Measurements from ENCODE around the gene MS4A7.
"Not testable (repeated sequence)": the region's sequence is repeated elsewhere in the genome, so short reads cannot be mapped to it uniquely, and the experiment has no call there.

Gene MS4A7

GRCh38 chr11:60357771-60358170, 20.6 kb upstream of the MS4A7 start:
- TF ChIP-seq CTCF (conservative IDR thresholded peaks at IDR 0.05; ENCODE audit: low read depth), result no peak
- no peak for DNase-seq (ENCODE audit: low spot score)
- POLR2A ChIA-PET (ENCODE audit: low non-redundant PET), result no interaction called here
- CTCF ChIA-PET, result no interaction called here
- H3K27ac ChIP-seq, result no peak overlapping the region

GRCh38 chr11:60360621-60361020, 17.7 kb upstream of the MS4A7 start:
- DNase-seq (ENCODE audit: low spot score), result no peak
- no peak overlapping the region for H3K27ac ChIP-seq
- POLR2A ChIA-PET (ENCODE audit: low non-redundant PET), result no interaction called here
- no peak for TF ChIP-seq CTCF (conservative IDR thresholded peaks at IDR 0.05; ENCODE audit: low read depth)
- CTCF ChIA-PET, result no interaction called here

GRCh38 chr11:60362241-60362640, 16.1 kb upstream of the MS4A7 start:
- DNase-seq (ENCODE audit: low spot score), result no peak
- ChIA-PET POLR2A (ENCODE audit: low non-redundant PET) (no interaction called here), CTCF (interaction anchor here (0.6 to 0.7 kb wide), 2 partner anchors 44 to 74 kb away, joined by 3 to 4 read pairs; no protein-coding TSS in a partner anchor)
- H3K27ac ChIP-seq, result no peak overlapping the region
- TF ChIP-seq CTCF (conservative IDR thresholded peaks at IDR 0.05; ENCODE audit: low read depth), result no peak

- no peak overlapping the region for H3K27ac ChIP-seq
- CTCF ChIA-PET, result interaction anchor here (0.5 to 1.5 kb wide), 16 partner anchors 9 to 723 kb away, joined by 3 to 15 read pairs (median 3); partner anchors contain the start of gene MS4A6A
- TF ChIP-seq CTCF (conservative IDR thresholded peaks at IDR 0.05; ENCODE audit: low read depth), result peak; percentile 80
- POLR2A ChIA-PET (ENCODE audit: low non-redundant PET), result no interaction called here
- DNase-seq (ENCODE audit: low spot score), result peak; percentile 45
Measured at GRCh38 chr11:60363542-60364470, 14.5 kb upstream of the MS4A7 start.

GRCh38 chr11:60366262-60366904, 11.9 kb upstream of the MS4A7 start:
- DNase-seq (ENCODE audit: low spot score); H3K27ac ChIP-seq; POLR2A ChIA-PET (ENCODE audit: low non-redundant PET): not testable (repeated sequence)
- CTCF ChIA-PET, result interaction anchor here (0.6 to 1.2 kb wide), 2 partner anchors 102 to 180 kb away, joined by 3 to 4 read pairs; no protein-coding TSS in a partner anchor

- TF ChIP-seq CTCF (conservative IDR thresholded peaks at IDR 0.05; ENCODE audit: low read depth), result no peak
- ChIA-PET CTCF (no interaction called here), POLR2A (ENCODE audit: low non-redundant PET) (no interaction called here)
- DNase-seq (ENCODE audit: low spot score), result no peak
- no peak overlapping the region for H3K27ac ChIP-seq
Measured at GRCh38 chr11:60367009-60367408, 11.3 kb upstream of the MS4A7 start.

- CTCF ChIA-PET, result no interaction called here
- DNase-seq (ENCODE audit: low spot score), result no peak
- POLR2A ChIA-PET (ENCODE audit: low non-redundant PET), result no interaction called here
- no peak overlapping the region for H3K27ac ChIP-seq
- TF ChIP-seq CTCF (conservative IDR thresholded peaks at IDR 0.05; ENCODE audit: low read depth), result no peak
Measured at GRCh38 chr11:60367896-60368295, 10.4 kb upstream of the MS4A7 start.

Measured in RWPE1 (cell line).